Measurements from ENCODE around the gene RAPGEF6. TPM values are rescaled to one million over a fixed set of nuclear protein-coding genes. Genes with fewer than 3 reads are reported as not detected.
"Not testable (repeated sequence)": the region's sequence is repeated elsewhere in the genome, so short reads cannot be mapped to it uniquely, and the experiment has no call there.

Gene RAPGEF6
- total RNA-seq = 10 to 100 TPM; 18.4 to 18.8 TPM
- long read RNA-seq, partial matches to known transcripts = 2 of 4 reads
- long read RNA-seq, other reads (novel, unspliced or antisense) = 1 of 4 reads

DNA sequence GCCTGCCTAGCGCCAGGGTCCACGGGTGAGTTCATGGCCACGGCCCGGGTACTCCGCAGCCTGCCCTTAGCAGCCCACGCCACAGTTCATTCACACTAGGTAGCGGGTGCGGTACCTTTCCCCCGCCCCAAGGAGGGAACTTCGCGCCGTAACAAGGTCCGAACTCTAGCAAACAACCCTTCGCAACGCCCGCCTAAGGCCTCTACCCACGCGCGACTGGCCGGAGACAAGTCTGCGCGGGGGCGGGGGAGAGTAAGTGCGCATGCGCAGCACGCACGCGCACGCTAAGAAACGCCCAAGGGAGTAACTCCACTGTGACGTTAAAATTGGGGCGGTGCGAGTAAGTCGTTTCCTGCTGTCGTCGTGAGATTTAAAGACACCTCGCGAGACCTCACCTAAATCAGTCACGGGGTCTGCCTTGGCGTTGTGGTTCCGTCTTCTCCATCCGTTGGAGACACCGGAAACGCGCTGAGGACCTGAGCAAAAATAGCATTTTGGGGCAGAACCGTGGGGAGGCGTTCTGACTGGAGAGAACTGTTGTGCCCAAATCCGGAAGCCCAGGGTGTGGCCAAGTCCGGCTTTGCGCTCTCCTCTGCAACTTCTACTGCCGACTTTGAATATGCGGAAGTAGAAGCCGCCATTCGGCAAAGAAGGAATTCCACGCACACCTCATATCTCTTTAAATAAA is at the start of gene RAPGEF6:
TSS of gene RAPGEF6 (minus strand) at position 234 of the 688 bp plus-strand sequence. CDS start at position 35, 199 bp downstream.
- ATAC-seq (peak; percentile 85), DNase-seq (peak; percentile 98 to 99)
- intact Hi-C loops (cut with DNase I, micrococcal nuclease) = no loop called here

- no peak for ATAC-seq
- DNase-seq = no peak
- intact Hi-C loops (cut with DNase I, micrococcal nuclease) = no loop called here
Observed at GRCh38 chr5:131684595-131684994, 49.6 kb upstream of the RAPGEF6 start.

GRCh38 chr5:131684051-131684450 is 49.0 kb upstream of the RAPGEF6 start:
- no peak for ATAC-seq
- intact Hi-C loops (cut with DNase I, micrococcal nuclease) = no loop called here
- no peak for DNase-seq

DNA sequence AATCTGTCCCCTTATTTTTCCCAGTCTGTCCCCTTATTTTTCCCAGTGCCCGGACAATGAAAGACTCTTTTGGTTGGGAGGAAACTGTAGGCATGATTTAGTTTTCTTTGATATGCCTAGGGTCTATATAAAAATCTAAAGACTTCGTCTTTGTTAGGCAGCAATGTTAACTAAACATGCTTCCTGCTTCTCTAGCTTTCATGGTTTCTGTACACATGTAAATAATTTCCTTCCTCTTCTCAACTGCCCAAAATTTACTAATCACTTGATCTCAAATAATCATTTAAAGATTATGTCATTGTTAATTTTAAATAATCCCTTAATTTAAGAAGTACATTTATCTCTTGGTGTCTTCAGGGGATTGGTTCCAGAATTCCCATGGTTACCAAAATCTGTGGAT is 47.8 kb upstream of the RAPGEF6 start:
- no peak for ATAC-seq
- intact Hi-C loops (cut with DNase I, micrococcal nuclease) = no loop called here

GRCh38 chr5:131682175-131682574 is 47.1 kb upstream of the RAPGEF6 start:
- intact Hi-C loops (cut with DNase I, micrococcal nuclease) = no loop called here
- ATAC-seq (no peak), DNase-seq (no peak)

More for the DNA sequence above, 47.8 kb upstream of the RAPGEF6 start:
- no peak for DNase-seq

GRCh38 chr5:131679911-131680310 is 44.9 kb upstream of the RAPGEF6 start:
- no peak for DNase-seq
- intact Hi-C loops (cut with DNase I, micrococcal nuclease) = no loop called here
- no peak for ATAC-seq

DNA sequence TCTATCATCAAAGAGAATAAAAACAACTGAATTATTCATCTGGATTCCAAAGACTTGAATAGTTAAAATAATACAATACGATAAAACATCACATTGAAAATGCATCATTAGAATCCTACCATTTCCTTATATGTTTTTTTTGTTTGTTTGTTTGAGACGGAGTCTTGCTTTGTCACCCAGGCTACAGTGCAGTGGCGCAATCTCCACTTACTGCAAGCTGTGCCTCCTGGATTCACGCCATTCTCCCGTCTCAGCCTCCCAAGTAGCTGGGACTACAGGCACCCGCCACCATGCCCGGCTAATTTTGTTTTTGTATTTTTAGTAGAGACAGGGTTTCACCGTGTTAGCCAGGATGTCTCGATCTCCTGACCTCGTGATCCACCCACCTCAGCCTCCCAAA is 43.2 kb upstream of the RAPGEF6 start:
- intact Hi-C loops (cut with DNase I, micrococcal nuclease); DNase-seq; ATAC-seq: not testable (repeated sequence)

GRCh38 chr5:131677115-131677514 is 42.1 kb upstream of the RAPGEF6 start:
- intact Hi-C loops (cut with DNase I, micrococcal nuclease) = no loop called here
- ATAC-seq = no peak
- DNase-seq = no peak

DNA sequence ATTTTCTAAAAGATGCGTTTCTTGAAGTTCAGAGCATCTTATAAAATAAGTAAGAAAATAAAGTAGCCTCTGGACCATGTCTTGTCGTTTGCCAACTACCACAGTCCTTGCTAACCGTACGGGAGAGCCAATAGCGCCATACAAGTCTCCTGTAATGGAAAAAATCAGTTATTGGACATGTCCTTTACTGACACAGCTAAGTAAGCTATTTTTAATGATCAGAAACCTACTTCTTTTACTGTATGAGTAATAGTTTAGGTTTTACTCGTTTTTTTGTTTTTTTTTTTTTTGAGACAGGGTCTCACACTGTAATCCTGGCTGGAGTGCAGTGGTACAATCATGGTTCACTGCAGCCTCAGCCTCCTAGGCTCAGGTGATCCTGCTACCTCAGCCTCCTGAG is 37.7 kb upstream of the RAPGEF6 start:
- intact Hi-C loops (cut with DNase I, micrococcal nuclease) = no loop called here
- ATAC-seq (no peak), DNase-seq (no peak)

GRCh38 chr5:131671994-131672655 is 37.1 kb upstream of the RAPGEF6 start:
- peak; percentile 55 for ATAC-seq
- DNase-seq = no peak
- intact Hi-C loops (cut with DNase I, micrococcal nuclease) = no loop called here

- ATAC-seq (no peak), DNase-seq (no peak)
- intact Hi-C loops (cut with DNase I, micrococcal nuclease) = no loop called here
Observed at GRCh38 chr5:131671409-131671808, 36.4 kb upstream of the RAPGEF6 start.

DNA sequence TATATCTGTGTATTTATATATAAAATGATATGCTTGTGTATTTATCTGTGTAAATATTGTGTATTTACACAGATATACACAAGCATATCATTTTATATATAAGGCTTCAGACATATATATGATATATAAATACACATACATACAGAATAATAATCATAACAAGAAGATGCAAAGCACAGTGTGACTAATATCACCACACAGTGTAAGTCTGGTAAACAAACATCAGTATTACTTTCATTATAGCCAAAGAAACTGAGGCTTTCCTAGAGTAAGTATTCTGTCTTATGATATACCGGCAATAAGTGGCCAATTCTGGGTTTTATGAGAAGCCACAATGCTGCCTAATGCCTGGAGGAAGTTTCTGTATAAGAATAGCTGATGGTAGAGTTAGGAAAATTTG is 29.9 kb upstream of the RAPGEF6 start:
- no peak for ATAC-seq
- intact Hi-C loops (cut with DNase I, micrococcal nuclease) = no loop called here

GRCh38 chr5:131661933-131662332 is 26.9 kb upstream of the RAPGEF6 start:
- no peak for DNase-seq
- no peak for ATAC-seq
- intact Hi-C loops (cut with DNase I, micrococcal nuclease) = no loop called here

More for the DNA sequence above, 29.9 kb upstream of the RAPGEF6 start:
- DNase-seq = no peak

DNA sequence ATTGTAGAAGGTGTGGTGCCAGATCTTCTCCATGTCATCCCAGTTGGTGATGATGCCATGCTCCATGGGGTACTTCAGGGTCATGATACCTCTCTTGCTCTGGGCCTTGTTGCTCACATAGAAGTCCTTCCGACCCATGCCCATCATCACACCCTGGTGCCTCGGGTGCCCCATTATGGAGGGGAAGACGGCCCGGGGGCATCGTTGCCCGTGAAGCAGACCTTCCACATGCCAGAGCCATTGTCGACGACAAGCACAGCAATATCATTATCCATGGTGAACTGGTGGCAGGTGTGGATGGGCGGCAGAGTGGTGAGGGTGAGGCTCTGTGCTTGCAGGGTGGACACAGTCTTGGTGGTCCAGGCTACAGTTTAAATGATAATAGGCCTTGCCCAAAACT is 24.8 kb upstream of the RAPGEF6 start:
- ATAC-seq (no peak), DNase-seq (no peak)
- intact Hi-C loops (cut with DNase I, micrococcal nuclease) = no loop called here

DNA sequence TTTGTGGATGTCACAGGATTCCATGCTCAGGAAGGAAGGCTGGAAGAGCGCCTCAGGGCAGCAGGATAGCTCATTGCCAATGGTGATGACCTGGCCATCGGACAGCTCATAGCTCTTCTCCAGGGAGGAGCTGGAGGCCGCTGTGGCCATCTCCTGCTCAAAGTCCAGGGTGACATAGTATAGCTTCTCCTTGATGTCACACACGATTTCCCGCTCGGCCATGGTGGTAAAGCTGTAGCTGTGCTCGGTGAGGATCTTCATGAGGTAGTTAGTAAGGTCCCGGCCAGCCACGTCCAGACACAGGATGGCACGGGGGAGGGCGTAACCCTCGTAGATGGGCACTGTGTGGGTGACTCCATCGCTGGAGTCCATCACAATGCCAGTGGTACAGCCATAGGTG is 24.3 kb upstream of the RAPGEF6 start:
- no peak for ATAC-seq
- DNase-seq = no peak
- intact Hi-C loops (cut with DNase I, micrococcal nuclease) = no loop called here

DNA sequence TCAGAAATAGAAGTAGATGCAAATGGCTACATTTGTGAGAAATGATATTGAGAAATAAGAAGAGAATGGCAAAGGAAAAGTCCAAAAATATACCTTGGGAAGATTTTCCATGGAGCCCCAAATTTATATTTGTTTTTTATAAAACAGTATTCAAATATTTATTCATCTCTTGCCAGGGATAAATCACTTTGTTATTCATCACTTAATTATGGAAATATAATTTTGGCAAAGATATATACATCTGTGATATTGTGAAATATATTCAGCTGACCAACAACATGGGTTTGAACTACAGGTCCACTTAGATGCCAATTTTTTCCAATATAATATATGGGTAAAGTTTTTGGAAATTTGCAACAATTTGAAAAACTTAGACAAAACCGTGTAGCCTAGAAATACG is 19.7 kb upstream of the RAPGEF6 start:
- DNase-seq (no peak), ATAC-seq (no peak)
- intact Hi-C loops (cut with DNase I, micrococcal nuclease) = no loop called here

- DNase-seq (no peak), ATAC-seq (no peak)
Observed at GRCh38 chr5:131654309-131654708, 19.3 kb upstream of the RAPGEF6 start.

GRCh38 chr5:131649161-131649560 is 14.1 kb upstream of the RAPGEF6 start:
- DNase-seq = no peak
- no peak for ATAC-seq
- intact Hi-C loops (cut with DNase I, micrococcal nuclease) = no loop called here

More at GRCh38 chr5:131654309-131654708, 19.3 kb upstream of the RAPGEF6 start:
- intact Hi-C loops (cut with DNase I, micrococcal nuclease) = no loop called here

- DNase-seq = no peak
- no peak for ATAC-seq
- intact Hi-C loops (cut with DNase I, micrococcal nuclease) = no loop called here
Observed at GRCh38 chr5:131647048-131647769, 12.2 kb upstream of the RAPGEF6 start.

GRCh38 chr5:131644822-131645221 is 9.8 kb upstream of the RAPGEF6 start:
- no peak for DNase-seq
- peak; percentile 87 for ATAC-seq
- intact Hi-C loops (cut with DNase I, micrococcal nuclease) = no loop called here
